ENCODE measurements around the gene F8A1. TPM values are rescaled to one million over a fixed set of nuclear protein-coding genes. Genes with fewer than 3 reads are reported as not detected.
"Not testable (repeated sequence)": the region's sequence is repeated elsewhere in the genome, so short reads cannot be mapped to it uniquely, and the experiment has no call there.

F8A1 gene
- 10 to 100 TPM; 12.7 to 61.5 (median 41.4) TPM for polyA plus RNA-seq (ENCODE audit: low read depth in 6 of 6)

DNA sequence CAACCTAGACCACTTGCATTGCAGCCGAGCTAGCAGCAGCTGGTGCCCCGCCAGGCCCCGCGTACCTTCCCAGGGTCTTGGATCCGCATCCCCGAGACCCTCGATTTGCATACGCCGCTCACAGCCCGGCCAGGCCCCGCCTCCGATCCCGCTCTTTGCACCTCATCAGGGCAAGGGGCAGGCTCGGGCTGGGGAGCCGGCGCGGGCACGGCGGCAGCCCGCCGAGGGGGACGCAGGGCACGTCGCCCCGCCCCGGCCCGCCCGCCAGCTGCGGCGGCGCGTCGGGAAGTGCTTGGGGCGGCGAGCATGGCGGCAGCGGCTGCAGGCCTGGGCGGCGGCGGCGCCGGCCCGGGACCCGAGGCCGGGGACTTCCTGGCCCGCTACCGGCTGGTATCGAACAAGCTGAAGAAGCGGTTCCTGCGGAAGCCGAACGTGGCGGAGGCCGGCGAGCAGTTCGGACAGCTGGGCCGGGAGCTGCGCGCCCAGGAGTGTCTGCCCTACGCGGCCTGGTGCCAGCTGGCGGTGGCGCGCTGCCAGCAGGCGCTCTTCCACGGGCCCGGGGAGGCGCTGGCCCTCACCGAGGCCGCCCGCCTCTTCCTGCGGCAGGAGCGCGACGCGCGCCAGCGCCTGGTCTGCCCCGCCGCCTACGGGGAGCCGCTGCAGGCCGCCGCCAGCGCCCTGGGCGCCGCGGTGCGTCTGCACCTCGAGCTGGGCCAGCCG is at the start of gene F8A1:
TSS of gene F8A1 (plus strand) at position 287 of the 720 bp plus-strand sequence. CDS start at position 307, 20 bp downstream.
- H3K27ac Mint-ChIP-seq, H3K36me3 Mint-ChIP-seq, H3K9me3 Mint-ChIP-seq, H3K4me1 Mint-ChIP-seq, H3K27me3 Mint-ChIP-seq, H3K4me3 Mint-ChIP-seq: not testable (repeated sequence)
- DNase-seq, result peak; percentile 32
- peak; percentile 71 to 73 for ATAC-seq (ENCODE audit: low read depth in 2 of 2)

- no peak overlapping the region for H3K4me3 Mint-ChIP-seq
- H3K9me3 Mint-ChIP-seq, result peaks cover 0 to 2% (median 0%) of the 10 kb centered on the region in 7 donors
- no peaks in the 10 kb centered on the region for H3K36me3 Mint-ChIP-seq
- H3K27me3 Mint-ChIP-seq, result no peaks in the 10 kb centered on the region
- ATAC-seq (ENCODE audit: low read depth in 2 of 2) (peak in 1 of 2 donors; percentile 62), DNase-seq (peak; percentile 30)
- no peak overlapping the region for H3K27ac Mint-ChIP-seq
- H3K4me1 Mint-ChIP-seq, result no peaks in the 10 kb centered on the region
These were observed 45.3 kb upstream of the F8A1 start for GRCh38 chrX:154840856-154841255.

GRCh38 chrX:154850957-154851611 is 35.1 kb upstream of the F8A1 start:
- ATAC-seq (ENCODE audit: low read depth in 2 of 2), result no peak
- Mint-ChIP-seq H3K4me1 (no peaks in the 10 kb centered on the region), H3K4me3 (no peak overlapping the region), H3K27ac (peak overlapping the region in 1 of 6 donors; percentile 85), H3K9me3 (peaks cover 0 to 12% (median 3%) of the 10 kb centered on the region in 7 donors), H3K27me3 (no peaks in the 10 kb centered on the region), H3K36me3 (peaks cover 0 to 15% of the 10 kb centered on the region in 2 donors)
- no peak for DNase-seq

DNA sequence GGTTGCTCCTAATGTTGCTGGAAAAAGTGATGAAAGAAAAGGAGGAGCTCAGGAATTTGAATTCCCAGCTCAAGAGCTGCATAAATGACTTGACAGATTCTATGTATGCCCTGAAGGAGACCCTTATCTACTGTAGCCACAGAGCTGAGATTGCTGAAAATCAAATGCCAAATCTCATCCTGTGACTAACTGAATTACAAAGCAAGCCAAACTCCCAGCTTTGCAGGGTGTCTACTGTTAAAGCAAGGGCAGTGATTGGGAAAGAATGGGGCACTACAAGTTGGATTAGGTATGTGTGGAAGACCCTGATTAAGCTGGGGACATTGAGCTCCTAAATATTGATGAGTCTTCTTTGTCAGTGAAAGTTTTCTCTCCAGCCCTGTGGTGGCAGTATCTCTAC is 30.9 kb upstream of the F8A1 start:
- no peak for DNase-seq
- H3K27ac Mint-ChIP-seq, result no peak overlapping the region

GRCh38 chrX:154868522-154868921 is 17.6 kb upstream of the F8A1 start:
- Mint-ChIP-seq H3K9me3 (peaks cover 7 to 48% (median 32%) of the 10 kb centered on the region in 7 donors), H3K27ac (peak overlapping the region in 1 of 6 donors; percentile 52)
- H3K4me1 Mint-ChIP-seq, result not testable (repeated sequence)

More for the DNA sequence above, 30.9 kb upstream of the F8A1 start:
- Mint-ChIP-seq H3K4me3 (no peak overlapping the region), H3K9me3 (peaks cover 0 to 5% (median 0%) of the 10 kb centered on the region in 7 donors), H3K36me3 (peaks cover 0 to 4% of the 10 kb centered on the region in 2 donors), H3K4me1 (no peaks in the 10 kb centered on the region), H3K27me3 (no peaks in the 10 kb centered on the region)
- no peak for ATAC-seq (ENCODE audit: low read depth in 2 of 2)

GRCh38 chrX:154873329-154873728 is 12.8 kb upstream of the F8A1 start:
- H3K9me3 Mint-ChIP-seq, result peaks cover 2 to 21% (median 13%) of the 10 kb centered on the region in 7 donors
- no peak overlapping the region for H3K4me3 Mint-ChIP-seq
- no peak for ATAC-seq (ENCODE audit: low read depth in 2 of 2)

More at GRCh38 chrX:154868522-154868921, 17.6 kb upstream of the F8A1 start:
- not testable (repeated sequence) for DNase-seq; ATAC-seq (ENCODE audit: low read depth in 2 of 2); H3K27me3 Mint-ChIP-seq; H3K4me3 Mint-ChIP-seq
- peaks cover 4 to 15% of the 10 kb centered on the region in 2 donors for H3K36me3 Mint-ChIP-seq

GRCh38 chrX:154884069-154884468 is 2.1 kb upstream of the F8A1 start:
- DNase-seq; ATAC-seq (ENCODE audit: low read depth in 2 of 2); H3K27me3 Mint-ChIP-seq; H3K27ac Mint-ChIP-seq; H3K4me1 Mint-ChIP-seq; H3K36me3 Mint-ChIP-seq; H3K9me3 Mint-ChIP-seq; H3K4me3 Mint-ChIP-seq: not testable (repeated sequence)

More at GRCh38 chrX:154873329-154873728, 12.8 kb upstream of the F8A1 start:
- Mint-ChIP-seq H3K27me3 (no peaks in the 10 kb centered on the region), H3K27ac (no peak overlapping the region), H3K4me1 (no peaks in the 10 kb centered on the region), H3K36me3 (peaks cover 4 to 11% of the 10 kb centered on the region in 2 donors)
- DNase-seq, result no peak

DNA sequence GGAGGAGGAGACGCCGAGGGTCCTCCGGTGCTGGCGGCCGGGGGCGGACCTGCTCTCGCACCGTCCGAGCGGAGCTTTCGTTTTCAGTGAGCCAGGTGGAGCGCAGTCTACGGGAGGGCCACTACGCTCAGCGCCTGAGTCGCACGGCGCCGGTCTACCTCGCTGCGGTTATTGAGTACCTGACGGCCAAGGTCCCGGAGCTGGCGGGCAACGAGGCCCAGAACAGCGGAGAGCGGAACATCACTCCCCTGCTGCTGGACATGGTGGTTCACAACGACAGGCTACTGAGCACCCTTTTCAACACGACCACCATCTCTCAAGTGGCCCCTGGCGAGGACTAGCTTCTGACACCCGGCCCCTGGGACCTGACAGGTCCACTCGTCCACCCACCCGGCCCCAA is 1.1 kb upstream of the F8A1 start:
- not testable (repeated sequence) for H3K4me1 Mint-ChIP-seq; H3K36me3 Mint-ChIP-seq; H3K27me3 Mint-ChIP-seq; ATAC-seq (ENCODE audit: low read depth in 2 of 2); DNase-seq; H3K9me3 Mint-ChIP-seq; H3K27ac Mint-ChIP-seq; H3K4me3 Mint-ChIP-seq

- ATAC-seq (ENCODE audit: low read depth in 2 of 2); H3K9me3 Mint-ChIP-seq; H3K36me3 Mint-ChIP-seq; H3K4me1 Mint-ChIP-seq; DNase-seq; H3K4me3 Mint-ChIP-seq; H3K27ac Mint-ChIP-seq; H3K27me3 Mint-ChIP-seq: not testable (repeated sequence)
These were observed 606 bp upstream of the F8A1 start for GRCh38 chrX:154885549-154885948.

DNA sequence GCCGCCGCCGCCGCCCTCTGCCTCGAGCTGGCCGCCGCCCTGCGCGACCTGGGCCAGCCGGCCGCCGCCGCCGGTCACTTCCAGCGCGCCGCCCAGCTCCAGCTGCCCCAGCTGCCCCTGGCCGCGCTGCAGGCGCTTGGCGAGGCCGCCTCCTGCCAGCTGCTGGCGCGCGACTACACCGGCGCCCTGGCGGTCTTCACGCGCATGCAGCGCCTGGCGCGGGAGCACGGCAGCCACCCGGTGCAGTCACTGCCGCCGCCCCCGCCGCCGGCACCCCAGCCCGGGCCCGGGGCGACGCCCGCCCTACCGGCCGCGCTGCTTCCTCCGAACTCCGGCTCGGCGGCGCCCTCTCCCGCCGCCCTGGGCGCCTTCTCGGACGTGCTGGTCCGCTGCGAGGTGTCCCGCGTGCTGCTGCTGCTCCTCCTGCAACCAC is 650 bp downstream of the F8A1 start:
- not testable (repeated sequence) for DNase-seq, H3K27ac Mint-ChIP-seq, H3K4me3 Mint-ChIP-seq, H3K27me3 Mint-ChIP-seq, H3K36me3 Mint-ChIP-seq, H3K9me3 Mint-ChIP-seq, H3K4me1 Mint-ChIP-seq
- peak; percentile 67 to 69 for ATAC-seq (ENCODE audit: low read depth in 2 of 2)

DNA sequence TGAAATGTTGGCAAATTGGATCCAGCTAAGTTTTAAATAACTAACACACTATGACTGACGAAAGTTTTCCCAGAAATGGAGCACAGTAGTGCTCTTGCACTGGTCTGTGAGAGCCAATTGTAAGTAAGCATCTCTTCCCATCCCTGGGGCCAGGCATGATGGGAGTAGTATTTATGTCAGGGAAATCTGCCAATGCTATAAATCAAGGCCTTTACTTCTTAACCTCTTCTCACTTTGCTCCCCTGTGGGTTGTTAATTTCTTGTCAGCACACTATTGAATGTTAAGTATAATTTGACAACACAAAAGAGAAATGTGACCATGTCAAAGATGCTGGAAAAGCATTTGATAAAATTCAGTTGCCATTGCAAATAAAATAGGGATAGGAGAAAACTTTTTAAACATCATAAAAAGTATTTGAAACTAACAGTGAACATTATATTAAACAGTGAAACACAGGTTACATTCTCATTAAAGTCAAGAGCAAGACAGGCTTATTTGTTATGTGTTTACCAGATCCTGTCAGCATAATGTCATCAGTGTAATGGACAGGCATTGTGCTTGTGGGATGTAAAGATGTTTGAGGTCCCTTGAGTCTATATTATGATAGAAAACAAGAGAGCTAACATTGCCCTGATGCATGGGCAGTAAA is 5.0 kb downstream of the F8A1 start:
- ATAC-seq (ENCODE audit: low read depth in 2 of 2), result no peak
- Mint-ChIP-seq H3K27ac (no peak overlapping the region), H3K9me3 (peaks cover 0 to 1% (median 0%) of the 10 kb centered on the region in 7 donors), H3K4me1 (peaks cover 0 to 6% (median 4%) of the 10 kb centered on the region in 3 donors), H3K27me3 (no peaks in the 10 kb centered on the region), H3K36me3 (no peaks in the 10 kb centered on the region), H3K4me3 (no peak overlapping the region)
- DNase-seq, result no peak

DNA sequence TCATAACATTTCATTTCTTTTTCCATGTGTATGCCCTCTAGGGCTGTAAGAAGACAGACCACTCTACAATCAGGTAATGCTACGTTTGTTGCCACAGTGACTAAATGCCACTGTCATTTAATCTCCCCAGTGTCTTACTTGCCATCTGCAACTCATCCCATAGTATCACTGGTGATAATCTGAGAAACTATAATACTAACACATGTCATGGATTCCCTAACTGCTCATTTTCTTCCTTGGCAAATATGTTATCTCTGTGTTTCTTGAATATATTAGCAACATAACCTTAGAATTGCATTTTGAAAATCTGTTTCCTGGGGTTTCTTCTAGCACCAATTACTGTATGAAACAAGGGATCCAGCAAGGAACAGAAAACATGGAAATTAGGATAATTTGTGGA is 6.1 kb downstream of the F8A1 start:
- no peaks in the 10 kb centered on the region for H3K27me3 Mint-ChIP-seq
- H3K9me3 Mint-ChIP-seq, result peaks cover 0 to 1% (median 0%) of the 10 kb centered on the region in 7 donors
- no peaks in the 10 kb centered on the region for H3K36me3 Mint-ChIP-seq
- peaks cover 0 to 6% (median 4%) of the 10 kb centered on the region in 3 donors for H3K4me1 Mint-ChIP-seq
- H3K27ac Mint-ChIP-seq, result no peak overlapping the region
- ATAC-seq (ENCODE audit: low read depth in 2 of 2), result no peak
- H3K4me3 Mint-ChIP-seq, result no peak overlapping the region
- DNase-seq, result no peak

GRCh38 chrX:154900323-154900722 is 14.2 kb downstream of the F8A1 start:
- Mint-ChIP-seq H3K9me3 (no peaks in the 10 kb centered on the region), H3K27me3 (peaks cover 0 to 8% (median 0%) of the 10 kb centered on the region in 3 donors), H3K4me3 (no peak overlapping the region), H3K27ac (no peak overlapping the region), H3K36me3 (no peaks in the 10 kb centered on the region), H3K4me1 (no peaks in the 10 kb centered on the region)
- DNase-seq (no peak), ATAC-seq (ENCODE audit: low read depth in 2 of 2) (no peak)

Measured in naive B cell (primary cell).